GM21423 (cell line): ENCODE data around the gene PPIL6.

Experiments used
- ATAC-seq: cut with Tn5 transposase; IDR thresholded peaks from one replicate; pipeline ENCODE4 v1.9.1; 2021; ENCODE audit warnings: mild to moderate bottlenecking, moderate library complexity; ENCODE audit not compliant: unreplicated experiment

PPIL6 gene

GRCh38 chr6:109406196-109406595 lies 34.2 kb downstream of the PPIL6 start:
- ATAC-seq = no peak

DNA sequence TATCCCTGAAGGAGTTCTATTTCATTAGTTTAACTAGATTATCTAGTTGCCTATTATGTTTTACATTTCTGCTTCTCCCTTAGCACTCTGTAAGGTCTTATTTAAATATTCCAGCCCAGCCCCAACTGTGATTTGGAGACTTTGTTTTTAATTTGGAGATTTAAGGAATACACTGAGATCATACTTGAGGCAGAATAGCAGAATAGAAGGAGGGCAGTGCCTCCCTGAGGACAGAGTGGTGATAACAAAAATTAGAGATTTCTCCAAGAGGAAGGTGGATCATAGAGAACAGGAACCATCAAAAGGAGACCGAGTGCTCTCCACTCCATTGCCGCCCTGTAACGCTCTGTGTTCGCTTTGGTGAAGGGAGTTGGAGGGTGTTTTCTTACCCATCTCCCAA lies 43.4 kb downstream of the PPIL6 start:
- ATAC-seq = no peak

GRCh38 chr6:109396046-109396718 lies 44.2 kb downstream of the PPIL6 start:
- ATAC-seq = no peak

DNA sequence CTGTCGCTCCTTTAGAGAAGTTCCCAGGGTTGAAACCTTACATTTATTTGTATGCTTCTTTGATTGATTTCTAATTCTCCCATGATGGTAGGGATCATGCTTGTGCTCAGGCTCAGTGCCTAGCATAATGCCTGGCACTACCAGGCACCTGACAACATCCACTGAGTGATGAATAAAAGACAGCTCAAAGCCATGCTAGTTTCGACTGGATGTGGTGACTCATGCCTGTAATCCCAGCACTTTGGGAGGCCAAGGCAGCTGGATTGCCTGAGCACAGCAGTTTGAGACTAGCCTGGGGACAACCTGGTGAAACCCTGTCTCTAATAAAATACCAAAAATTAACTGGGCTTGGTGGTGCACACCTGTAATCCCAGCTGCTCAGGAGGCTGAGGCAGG lies 46.5 kb downstream of the PPIL6 start:
- no peak for ATAC-seq

DNA sequence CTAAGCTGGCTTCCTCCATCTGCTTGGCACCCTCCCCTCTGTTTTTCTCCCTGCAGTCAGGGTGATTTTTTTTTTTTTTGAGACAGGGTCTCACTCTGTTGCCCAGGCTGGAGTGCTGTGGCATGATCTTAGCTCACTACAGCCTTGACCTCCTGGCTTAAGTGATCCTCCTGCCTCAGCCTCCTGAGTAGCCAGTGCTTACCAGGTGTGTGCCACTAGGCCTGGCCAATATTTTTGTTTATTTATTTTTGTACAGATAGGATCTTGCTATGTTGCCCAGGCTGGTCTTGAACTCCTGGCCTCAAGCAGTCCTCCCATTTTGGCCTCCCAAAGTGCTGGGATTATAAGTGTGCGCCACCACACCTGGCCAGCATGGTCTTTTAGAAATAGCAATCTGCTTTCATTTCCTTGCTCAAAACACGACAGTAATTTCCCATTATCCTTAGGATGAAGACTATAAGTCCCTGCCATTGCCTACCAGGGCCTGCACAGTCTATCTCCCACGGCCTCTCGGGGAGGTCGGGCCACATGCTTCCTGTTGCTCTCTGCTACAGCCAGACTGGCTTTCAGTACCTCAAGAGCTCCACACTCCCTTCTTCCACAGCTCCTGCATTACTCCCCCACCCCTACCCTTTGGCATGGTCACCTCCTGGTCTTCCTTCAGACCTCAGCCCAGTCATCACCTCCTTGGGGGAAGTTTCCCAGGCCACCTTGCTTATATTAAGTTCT lies 47.1 kb downstream of the PPIL6 start:
- no peak for ATAC-seq

DNA sequence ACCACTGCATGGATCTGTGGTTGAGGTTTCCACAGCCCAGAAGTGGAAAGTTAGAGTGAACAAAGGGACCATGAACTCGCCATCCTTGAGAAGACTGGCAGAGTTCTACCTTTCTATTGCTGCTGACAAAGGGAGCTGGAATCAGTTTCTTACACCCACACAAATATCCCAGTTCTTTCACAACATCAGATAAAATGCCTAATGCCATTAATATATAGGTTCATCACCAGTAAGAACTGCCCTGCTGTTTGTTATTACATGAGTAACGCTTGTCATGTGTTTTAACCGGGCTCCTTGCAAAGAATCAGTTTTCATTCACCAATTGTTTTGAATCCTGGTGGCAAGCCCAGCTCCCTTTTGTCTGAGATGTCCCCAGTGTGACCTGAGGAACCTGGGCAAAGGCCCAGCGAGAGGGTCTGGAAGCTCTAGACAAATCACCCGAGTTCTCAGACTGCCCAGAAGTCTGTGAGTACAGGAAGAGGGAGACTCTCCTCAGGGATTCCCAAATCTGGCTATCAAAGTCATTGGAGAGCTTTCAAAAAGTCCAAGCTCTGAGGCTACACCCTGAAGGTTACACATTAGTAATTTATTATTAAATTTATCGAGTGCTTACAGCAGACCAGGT lies 50.7 kb downstream of the PPIL6 start:
- no peak for ATAC-seq

DNA sequence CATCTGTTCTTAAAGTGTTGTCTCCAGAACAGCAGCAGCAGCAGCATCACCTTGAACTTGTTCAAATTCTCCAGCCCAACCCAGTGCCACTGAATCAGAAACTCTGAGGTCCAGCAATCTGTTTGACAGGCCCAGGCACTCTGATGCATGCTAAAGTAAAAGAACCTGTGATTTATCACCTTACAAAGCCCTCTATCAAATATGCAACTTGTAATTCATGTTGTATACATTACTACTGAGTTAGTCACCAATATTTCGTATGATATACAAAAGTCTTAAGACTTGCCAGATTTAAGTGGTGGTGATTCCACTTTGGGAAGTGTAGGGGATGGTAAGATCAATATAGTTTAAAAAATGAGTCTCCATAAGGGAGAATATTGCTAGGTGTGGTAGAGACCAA lies 52.2 kb downstream of the PPIL6 start:
- no peak for ATAC-seq

DNA sequence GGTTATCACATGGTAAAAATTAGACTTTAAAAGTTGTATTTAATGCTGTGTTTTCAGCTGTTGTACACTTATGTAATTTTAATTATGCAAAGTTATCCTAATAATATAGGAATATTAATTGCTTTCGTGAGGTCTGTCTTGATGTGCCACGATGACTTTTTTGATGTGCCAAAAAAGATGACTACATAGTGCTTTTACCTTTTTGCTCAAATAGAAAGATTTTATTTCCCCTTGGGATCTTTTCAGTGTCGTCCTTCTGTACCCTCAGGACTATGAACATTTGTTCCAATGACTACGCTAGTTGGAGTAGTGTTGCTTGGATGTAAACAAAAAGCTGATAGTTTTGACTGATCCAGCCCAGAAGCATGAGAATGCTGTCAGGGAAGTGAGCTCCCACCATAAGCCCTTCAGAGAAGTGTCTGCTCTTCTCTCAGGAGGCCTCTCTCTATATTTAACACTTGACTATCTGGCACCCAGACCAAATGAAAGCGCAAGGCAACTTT lies 56.9 kb downstream of the PPIL6 start:
- ATAC-seq = no peak

GRCh38 chr6:109382576-109383437 lies 57.6 kb downstream of the PPIL6 start:
- ATAC-seq = peak; percentile 65

DNA sequence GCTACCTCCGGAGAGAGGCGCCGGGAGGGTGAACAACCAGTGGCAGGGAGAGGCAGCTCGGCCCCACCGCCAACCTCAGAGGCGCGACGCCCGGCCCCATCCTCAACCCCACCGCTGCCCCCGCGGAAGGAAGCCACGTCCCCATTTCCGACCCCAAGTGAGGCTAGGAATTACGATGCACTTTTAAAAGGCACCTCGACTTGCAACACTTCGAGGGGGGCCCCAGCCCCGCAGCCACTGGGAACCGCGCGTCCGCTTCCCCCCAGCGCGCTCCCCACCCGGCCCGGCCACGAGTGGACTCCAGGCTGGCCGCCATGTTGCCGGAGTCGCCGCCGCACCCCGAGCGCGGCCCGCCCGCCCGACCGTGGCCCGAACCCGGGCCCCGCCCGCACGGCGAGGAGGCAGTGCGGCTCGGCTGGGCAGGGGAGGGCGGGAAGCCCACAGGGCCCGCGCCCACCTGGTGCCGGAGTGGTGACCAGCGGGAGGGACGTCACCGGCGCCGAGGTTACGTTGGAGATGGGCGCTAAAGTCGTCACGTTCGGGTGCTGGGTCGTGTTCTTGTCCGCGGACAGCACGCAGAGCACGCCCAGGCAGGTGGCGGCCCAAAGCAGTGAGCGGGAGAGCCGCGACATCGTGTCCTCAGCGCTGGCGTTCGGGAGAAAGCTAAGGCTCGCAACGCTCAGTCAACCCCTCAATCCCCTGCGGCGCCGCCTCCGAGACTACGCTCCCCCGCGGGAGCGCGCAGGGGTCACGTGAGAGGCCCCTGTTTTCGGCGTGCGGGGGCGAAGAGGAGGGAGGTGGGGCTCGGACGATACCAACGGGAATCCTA lies 58.5 kb downstream of the PPIL6 start, which contains the start of gene CD164:
TSS of gene CD164 (minus strand) at position 721 of the 829 bp plus-strand sequence. CDS start at position 632, 89 bp downstream.
- peak; percentile 48 for ATAC-seq

- no peak for ATAC-seq
These were observed 59.2 kb downstream of the PPIL6 start for GRCh38 chr6:109381061-109381746.

GRCh38 chr6:109379711-109380110 lies 60.7 kb downstream of the PPIL6 start:
- no peak for ATAC-seq

- ATAC-seq = no peak
These were observed 62.7 kb downstream of the PPIL6 start for GRCh38 chr6:109377717-109378116.

DNA sequence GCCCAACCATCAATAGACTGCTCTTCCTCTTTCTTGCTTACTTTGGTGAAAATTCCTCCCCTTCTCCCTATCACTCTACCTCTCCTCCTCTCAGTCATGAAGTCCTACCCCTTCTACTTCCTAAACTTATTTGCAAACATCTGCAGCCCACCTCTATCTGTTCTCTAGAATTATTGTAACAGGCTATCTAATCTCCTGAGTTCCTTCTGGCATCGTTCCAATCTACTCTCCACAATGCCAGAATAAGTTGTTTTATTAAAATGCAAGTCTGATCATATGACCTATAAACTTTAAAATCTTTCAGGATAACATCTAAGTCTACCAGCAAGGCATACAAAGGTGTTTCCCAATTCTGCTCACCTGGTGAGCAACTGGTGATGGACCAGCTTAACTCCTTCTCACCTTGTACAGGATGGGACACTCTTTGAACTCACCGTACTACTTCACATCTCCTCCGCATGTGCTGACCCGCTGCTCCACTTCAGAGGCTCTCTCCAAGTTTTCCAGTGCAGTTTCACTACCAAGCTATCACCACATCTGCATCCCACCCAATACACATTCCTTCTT lies 66.0 kb downstream of the PPIL6 start:
- no peak for ATAC-seq

GRCh38 chr6:109373762-109374161 lies 66.7 kb downstream of the PPIL6 start:
- ATAC-seq = peak; percentile 92

- ATAC-seq = peak; percentile 6
These were observed 67.1 kb downstream of the PPIL6 start for GRCh38 chr6:109373331-109373730.

DNA sequence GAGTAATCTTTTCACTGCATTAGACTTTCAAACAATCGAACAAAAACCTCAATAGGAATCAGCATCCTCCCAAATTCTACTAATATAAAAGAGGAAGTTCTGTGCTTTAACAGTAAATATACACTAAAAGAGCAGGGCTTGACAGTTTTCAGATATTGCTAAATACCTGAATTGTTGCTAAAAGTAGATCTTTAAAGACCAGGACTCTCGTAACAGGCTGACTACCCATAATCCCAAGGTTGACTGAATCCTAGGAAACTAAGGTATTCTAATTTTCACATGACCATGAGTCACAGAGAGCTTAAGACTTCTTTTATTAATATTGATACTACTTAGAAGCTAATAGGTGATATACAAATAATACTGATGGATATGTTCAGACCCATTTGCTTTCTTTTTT lies 68.3 kb downstream of the PPIL6 start:
- ATAC-seq = no peak

DNA sequence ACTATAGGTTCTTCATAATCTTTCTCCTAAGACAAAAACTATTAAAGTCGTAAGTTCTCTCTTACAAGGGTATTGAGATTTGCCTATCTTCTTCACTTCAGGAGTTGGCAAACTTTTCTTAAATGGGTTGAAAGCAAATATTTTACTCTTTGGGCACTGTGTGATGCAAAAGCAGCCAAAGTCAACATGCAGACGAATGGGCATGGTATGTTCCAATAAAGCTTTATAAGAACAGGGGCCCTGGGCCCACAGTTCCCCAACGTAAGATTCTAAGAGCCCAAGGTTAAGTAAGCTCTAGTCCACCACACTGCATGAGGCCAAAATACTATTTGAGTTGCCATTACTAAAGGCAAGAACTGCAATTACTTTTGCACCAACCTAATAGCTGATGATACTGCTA lies 69.6 kb downstream of the PPIL6 start:
- ATAC-seq = no peak

- no peak for ATAC-seq
These were observed 70.1 kb downstream of the PPIL6 start for GRCh38 chr6:109370336-109370735.
